ENCODE data around the gene MYRIP. TPM values are rescaled to one million over a fixed set of nuclear protein-coding genes. Genes with fewer than 3 reads are reported as not detected.

MYRIP gene
- total and polyA plus RNA-seq, 5 donors from 2014 or later: not detected

- DNase-seq (no peak), ATAC-seq (ENCODE audit: low read depth in 2 of 2) (no peak)
- no peak overlapping the region for H3K27ac ChIP-seq (ENCODE audit: insufficient read depth, low read length, poor library complexity, severe bottlenecking)
- H3K9me3 ChIP-seq (ENCODE audit: control insufficient read depth in 2 of 2, low read length in 2 of 2): no peaks in the 10 kb centered on the region
- H3K36me3 ChIP-seq (ENCODE audit: control insufficient read depth, insufficient read depth, low read length): no peaks in the 10 kb centered on the region
- Mint-ChIP-seq H3K4me3 (no peak overlapping the region), H3K27ac (no peak overlapping the region), H3K9me3 (no peaks in the 10 kb centered on the region), H3K36me3 (no peaks in the 10 kb centered on the region), H3K4me1 (no peaks in the 10 kb centered on the region), H3K27me3 (peaks cover 14% of the 10 kb centered on the region)
- no peaks in the 10 kb centered on the region for H3K4me1 ChIP-seq (ENCODE audit: control insufficient read depth, insufficient read depth, low read length, poor library complexity, severe bottlenecking)
- no peak overlapping the region for H3K4me3 ChIP-seq (ENCODE audit: low read depth, low read length)
- H3K27me3 ChIP-seq (ENCODE audit: control insufficient read depth, insufficient read depth, low read length): no peaks in the 10 kb centered on the region
Observed at GRCh38 chr3:40196966-40197365, 387.6 kb downstream of the MYRIP start.

GRCh38 chr3:40200692-40201316 lies 391.4 kb downstream of the MYRIP start:
- Histone ChIP-seq H3K27me3 (ENCODE audit: control insufficient read depth, insufficient read depth, low read length) (no peaks in the 10 kb centered on the region), H3K4me1 (ENCODE audit: control insufficient read depth, insufficient read depth, low read length, poor library complexity, severe bottlenecking) (no peaks in the 10 kb centered on the region), H3K27ac (ENCODE audit: insufficient read depth, low read length, poor library complexity, severe bottlenecking) (no peak overlapping the region), H3K4me3 (ENCODE audit: low read depth, low read length) (no peak overlapping the region), H3K36me3 (ENCODE audit: control insufficient read depth, insufficient read depth, low read length) (no peaks in the 10 kb centered on the region), H3K9me3 (ENCODE audit: control insufficient read depth in 2 of 2, low read length in 2 of 2) (no peaks in the 10 kb centered on the region)
- H3K4me3 Mint-ChIP-seq: no peak overlapping the region
- DNase-seq: no peak
- no peaks in the 10 kb centered on the region for H3K9me3 Mint-ChIP-seq
- H3K36me3 Mint-ChIP-seq: no peaks in the 10 kb centered on the region
- H3K27ac Mint-ChIP-seq: no peak overlapping the region
- ATAC-seq (ENCODE audit: low read depth in 2 of 2): no peak
- H3K4me1 Mint-ChIP-seq: no peaks in the 10 kb centered on the region
- H3K27me3 Mint-ChIP-seq: peaks cover 19% of the 10 kb centered on the region

DNA sequence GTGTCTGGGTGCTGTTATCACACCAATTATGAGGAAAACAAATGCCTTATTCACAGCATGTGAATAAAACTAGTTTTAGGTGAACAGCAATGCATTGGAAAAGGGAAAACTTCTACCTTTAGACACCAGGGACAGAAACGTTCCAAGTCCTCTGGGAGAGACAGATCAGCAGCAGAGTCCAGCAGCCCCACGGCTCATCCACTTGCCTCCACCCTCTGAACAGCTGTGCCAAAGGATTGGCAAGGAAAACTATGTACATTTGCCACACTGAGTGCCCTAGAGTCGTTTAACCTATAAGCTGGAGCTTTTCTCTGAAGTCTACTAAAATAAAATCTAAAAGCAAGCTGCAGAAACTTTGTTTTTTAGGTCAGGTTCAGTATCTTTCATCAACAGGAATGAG lies 392.4 kb downstream of the MYRIP start:
- Mint-ChIP-seq H3K4me1 (no peaks in the 10 kb centered on the region), H3K4me3 (no peak overlapping the region), H3K27me3 (peaks cover 15% of the 10 kb centered on the region), H3K36me3 (no peaks in the 10 kb centered on the region), H3K27ac (no peak overlapping the region), H3K9me3 (no peaks in the 10 kb centered on the region)
- no peaks in the 10 kb centered on the region for H3K4me1 ChIP-seq (ENCODE audit: control insufficient read depth, insufficient read depth, low read length, poor library complexity, severe bottlenecking)
- H3K27ac ChIP-seq (ENCODE audit: insufficient read depth, low read length, poor library complexity, severe bottlenecking): no peak overlapping the region
- no peaks in the 10 kb centered on the region for H3K36me3 ChIP-seq (ENCODE audit: control insufficient read depth, insufficient read depth, low read length)
- H3K4me3 ChIP-seq (ENCODE audit: low read depth, low read length): no peak overlapping the region
- DNase-seq (no peak), ATAC-seq (ENCODE audit: low read depth in 2 of 2) (no peak)
- H3K27me3 ChIP-seq (ENCODE audit: control insufficient read depth, insufficient read depth, low read length): no peaks in the 10 kb centered on the region
- no peaks in the 10 kb centered on the region for H3K9me3 ChIP-seq (ENCODE audit: control insufficient read depth in 2 of 2, low read length in 2 of 2)

DNA sequence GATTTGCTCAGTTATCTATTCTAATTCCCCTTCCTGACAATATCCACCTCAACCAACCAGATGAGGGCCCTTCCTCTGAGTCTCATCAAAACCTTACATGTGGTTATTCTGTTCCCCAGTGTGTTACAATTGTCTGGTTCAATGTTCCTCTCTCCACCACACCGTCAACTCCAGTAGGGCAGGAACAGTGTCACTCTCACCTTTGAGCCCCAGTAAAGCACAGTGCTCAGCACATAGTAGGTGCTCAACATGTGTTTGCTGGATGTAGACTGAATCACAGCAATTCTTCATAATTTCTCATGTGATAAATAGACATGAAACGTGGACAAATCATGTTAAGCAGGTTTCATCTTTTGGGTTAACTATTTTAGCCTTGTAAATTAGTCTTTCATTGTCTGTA lies 397.1 kb downstream of the MYRIP start:
- ATAC-seq (ENCODE audit: low read depth in 2 of 2) (no peak), DNase-seq (no peak)
- peaks cover 0 to 1% (median 0%) of the 10 kb centered on the region in 7 donors for H3K9me3 Mint-ChIP-seq
- no peaks in the 10 kb centered on the region for H3K4me1 ChIP-seq (ENCODE audit: control insufficient read depth, insufficient read depth, low read length, poor library complexity, severe bottlenecking)
- no peak overlapping the region for H3K27ac Mint-ChIP-seq
- no peak overlapping the region for H3K4me3 ChIP-seq (ENCODE audit: low read depth, low read length)
- H3K27me3 Mint-ChIP-seq: peaks cover 5% of the 10 kb centered on the region
- no peaks in the 10 kb centered on the region for H3K36me3 ChIP-seq (ENCODE audit: control insufficient read depth, insufficient read depth, low read length)
- H3K9me3 ChIP-seq (ENCODE audit: control insufficient read depth in 2 of 2, low read length in 2 of 2): no peaks in the 10 kb centered on the region
- no peaks in the 10 kb centered on the region for H3K4me1 Mint-ChIP-seq
- H3K36me3 Mint-ChIP-seq: no peaks in the 10 kb centered on the region
- no peak overlapping the region for H3K4me3 Mint-ChIP-seq
- H3K27ac ChIP-seq (ENCODE audit: insufficient read depth, low read length, poor library complexity, severe bottlenecking): no peak overlapping the region
- no peaks in the 10 kb centered on the region for H3K27me3 ChIP-seq (ENCODE audit: control insufficient read depth, insufficient read depth, low read length)

- Histone ChIP-seq H3K36me3 (ENCODE audit: control insufficient read depth, insufficient read depth, low read length) (no peaks in the 10 kb centered on the region), H3K27me3 (ENCODE audit: control insufficient read depth, insufficient read depth, low read length) (no peaks in the 10 kb centered on the region), H3K4me3 (ENCODE audit: low read depth, low read length) (no peak overlapping the region), H3K4me1 (ENCODE audit: control insufficient read depth, insufficient read depth, low read length, poor library complexity, severe bottlenecking) (no peaks in the 10 kb centered on the region), H3K9me3 (ENCODE audit: control insufficient read depth in 2 of 2, low read length in 2 of 2) (no peaks in the 10 kb centered on the region), H3K27ac (ENCODE audit: insufficient read depth, low read length, poor library complexity, severe bottlenecking) (no peak overlapping the region)
- ATAC-seq (ENCODE audit: low read depth in 2 of 2) (no peak), DNase-seq (no peak)
- H3K4me1 Mint-ChIP-seq: no peaks in the 10 kb centered on the region
- H3K27me3 Mint-ChIP-seq: peaks cover 5% of the 10 kb centered on the region
- no peaks in the 10 kb centered on the region for H3K36me3 Mint-ChIP-seq
- H3K9me3 Mint-ChIP-seq: peaks cover 0 to 1% (median 0%) of the 10 kb centered on the region in 7 donors
- no peak overlapping the region for H3K4me3 Mint-ChIP-seq
- H3K27ac Mint-ChIP-seq: no peak overlapping the region
Observed at GRCh38 chr3:40207796-40208195, 398.4 kb downstream of the MYRIP start.

- no peaks in the 10 kb centered on the region for H3K36me3 Mint-ChIP-seq
- Histone ChIP-seq H3K4me3 (ENCODE audit: low read depth, low read length) (no peak overlapping the region), H3K27me3 (ENCODE audit: control insufficient read depth, insufficient read depth, low read length) (no peaks in the 10 kb centered on the region), H3K27ac (ENCODE audit: insufficient read depth, low read length, poor library complexity, severe bottlenecking) (no peak overlapping the region), H3K36me3 (ENCODE audit: control insufficient read depth, insufficient read depth, low read length) (no peaks in the 10 kb centered on the region), H3K4me1 (ENCODE audit: control insufficient read depth, insufficient read depth, low read length, poor library complexity, severe bottlenecking) (no peaks in the 10 kb centered on the region), H3K9me3 (ENCODE audit: control insufficient read depth in 2 of 2, low read length in 2 of 2) (no peaks in the 10 kb centered on the region)
- H3K9me3 Mint-ChIP-seq: peaks cover 0 to 2% (median 0%) of the 10 kb centered on the region in 7 donors
- H3K4me3 Mint-ChIP-seq: no peak overlapping the region
- peaks cover 5% of the 10 kb centered on the region for H3K27me3 Mint-ChIP-seq
- ATAC-seq (ENCODE audit: low read depth in 2 of 2) (no peak), DNase-seq (no peak)
- H3K4me1 Mint-ChIP-seq: no peaks in the 10 kb centered on the region
- no peak overlapping the region for H3K27ac Mint-ChIP-seq
Observed at GRCh38 chr3:40208251-40208650, 398.8 kb downstream of the MYRIP start.

- Mint-ChIP-seq H3K36me3 (no peaks in the 10 kb centered on the region), H3K4me1 (no peaks in the 10 kb centered on the region), H3K9me3 (peaks cover 0 to 2% (median 0%) of the 10 kb centered on the region in 7 donors), H3K27ac (no peak overlapping the region), H3K4me3 (no peak overlapping the region), H3K27me3 (no peaks in the 10 kb centered on the region)
- H3K4me1 ChIP-seq (ENCODE audit: control insufficient read depth, insufficient read depth, low read length, poor library complexity, severe bottlenecking): no peaks in the 10 kb centered on the region
- H3K4me3 ChIP-seq (ENCODE audit: low read depth, low read length): no peak overlapping the region
- DNase-seq (no peak), ATAC-seq (ENCODE audit: low read depth in 2 of 2) (no peak)
- no peak overlapping the region for H3K27ac ChIP-seq (ENCODE audit: insufficient read depth, low read length, poor library complexity, severe bottlenecking)
- H3K36me3 ChIP-seq (ENCODE audit: control insufficient read depth, insufficient read depth, low read length): no peaks in the 10 kb centered on the region
- H3K9me3 ChIP-seq (ENCODE audit: control insufficient read depth in 2 of 2, low read length in 2 of 2): no peaks in the 10 kb centered on the region
- no peaks in the 10 kb centered on the region for H3K27me3 ChIP-seq (ENCODE audit: control insufficient read depth, insufficient read depth, low read length)
Observed at GRCh38 chr3:40211579-40211978, 402.2 kb downstream of the MYRIP start.

- Histone ChIP-seq H3K4me1 (ENCODE audit: control insufficient read depth, insufficient read depth, low read length, poor library complexity, severe bottlenecking) (no peaks in the 10 kb centered on the region), H3K9me3 (ENCODE audit: control insufficient read depth in 2 of 2, low read length in 2 of 2) (no peaks in the 10 kb centered on the region), H3K36me3 (ENCODE audit: control insufficient read depth, insufficient read depth, low read length) (no peaks in the 10 kb centered on the region), H3K27me3 (ENCODE audit: control insufficient read depth, insufficient read depth, low read length) (no peaks in the 10 kb centered on the region), H3K4me3 (ENCODE audit: low read depth, low read length) (no peak overlapping the region), H3K27ac (ENCODE audit: insufficient read depth, low read length, poor library complexity, severe bottlenecking) (no peak overlapping the region)
- no peaks in the 10 kb centered on the region for H3K36me3 Mint-ChIP-seq
- ATAC-seq (ENCODE audit: low read depth in 2 of 2): no peak
- peaks cover 0 to 2% (median 0%) of the 10 kb centered on the region in 7 donors for H3K9me3 Mint-ChIP-seq
- DNase-seq: no peak
- H3K4me1 Mint-ChIP-seq: no peaks in the 10 kb centered on the region
- H3K4me3 Mint-ChIP-seq: no peak overlapping the region
- no peaks in the 10 kb centered on the region for H3K27me3 Mint-ChIP-seq
- H3K27ac Mint-ChIP-seq: no peak overlapping the region
Observed at GRCh38 chr3:40213556-40213955, 404.1 kb downstream of the MYRIP start.

Measured in CD4-positive, CD25-positive, alpha-beta regulatory T cell (primary cell).